EH (cell line): ENCODE measurements around the gene ADARB1.

Source experiments
- DNase-seq: peaks from one replicate; pipeline ENCODE4 v3.0.0-alpha.2; 2015; ENCODE audit warnings: low read depth

Gene ADARB1

DNA sequence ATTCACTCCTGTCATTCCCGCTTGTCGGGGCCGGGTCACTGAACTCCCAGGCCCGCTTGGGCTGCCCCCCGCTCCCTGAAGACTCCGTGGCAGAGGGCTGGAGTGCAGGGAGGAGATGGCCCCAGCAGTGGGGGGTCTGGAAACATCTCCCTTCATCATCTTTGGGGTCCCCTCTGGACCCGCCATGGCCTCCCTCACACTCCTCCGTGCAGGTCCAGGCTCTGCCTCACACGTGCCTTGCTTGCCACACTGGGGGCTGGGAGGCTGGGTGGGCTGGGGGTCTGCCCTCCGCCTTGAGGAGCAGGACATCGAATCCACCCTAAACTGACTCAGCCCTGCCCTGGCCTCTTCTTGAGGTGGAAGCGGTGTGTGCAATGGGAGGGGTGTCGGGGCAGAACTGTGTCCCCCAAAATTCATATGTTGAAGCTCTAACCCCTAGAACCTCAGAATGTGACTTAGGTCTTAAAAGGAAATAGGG, 178.1 kb downstream of the ADARB1 start:
- DNase-seq = no peak

DNA sequence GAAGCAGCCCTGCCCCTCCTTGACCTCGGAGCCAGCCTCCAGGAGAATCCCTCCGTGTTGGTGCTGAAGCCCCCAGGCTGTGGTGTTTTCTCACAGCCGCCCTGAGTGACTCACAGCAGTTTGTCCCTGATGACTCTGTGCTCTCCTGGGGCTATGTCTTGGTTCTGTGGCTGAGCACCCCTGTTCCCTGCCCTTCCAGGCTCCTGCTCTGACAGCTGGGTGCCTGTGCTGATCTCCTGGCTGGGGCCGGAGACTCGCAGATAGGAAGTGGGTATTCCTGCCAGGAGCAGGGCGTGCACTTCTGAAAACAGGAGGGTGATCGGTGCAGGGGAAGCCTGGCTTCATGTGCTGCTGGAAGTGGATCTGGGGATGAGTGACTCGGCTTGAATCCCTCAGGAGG, 178.8 kb downstream of the ADARB1 start:
- DNase-seq = peak; percentile 72

DNA sequence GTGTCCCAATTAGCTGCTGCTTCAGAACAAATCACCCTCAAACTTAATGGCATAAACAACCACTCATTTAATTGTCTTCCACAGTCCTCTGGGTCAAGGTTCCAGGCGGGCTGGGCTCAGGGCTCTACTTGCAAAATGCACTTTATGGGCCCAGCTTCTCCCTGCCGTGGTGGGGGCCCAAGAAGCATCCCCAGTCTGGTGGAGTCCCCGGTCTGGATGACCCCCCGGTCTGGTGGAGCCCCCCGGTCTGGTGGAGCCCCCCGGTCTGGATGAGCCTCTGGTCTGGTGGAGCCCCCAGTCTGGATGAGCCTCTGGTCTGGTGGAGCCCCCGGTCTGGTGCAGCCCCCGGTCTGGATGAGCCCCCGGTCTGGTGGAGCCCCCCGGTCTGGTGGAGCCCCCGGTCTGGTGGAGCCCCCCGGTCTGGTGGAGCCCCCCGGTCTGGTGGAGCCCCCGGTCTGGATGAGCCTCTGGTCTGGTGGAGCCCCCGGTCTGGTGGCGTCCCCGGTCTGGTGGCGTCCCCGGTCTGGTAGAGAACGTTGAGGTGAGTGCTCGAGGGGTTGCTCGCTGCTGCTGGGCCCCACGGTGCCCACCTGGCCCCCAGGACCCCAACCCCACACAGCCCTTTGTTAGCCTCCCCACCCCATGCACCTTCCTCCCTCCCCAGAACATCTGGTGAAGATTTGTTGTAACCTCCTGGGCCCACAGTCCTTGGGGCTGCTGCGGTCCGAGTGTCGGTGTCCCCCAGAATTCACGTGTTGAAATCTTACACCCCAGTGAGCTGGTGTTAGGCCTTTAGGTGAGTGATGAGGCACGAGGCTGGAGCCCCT, 179.5 kb downstream of the ADARB1 start:
- no peak for DNase-seq

GRCh38 chr21:45254460-45254930, 180.1 kb downstream of the ADARB1 start:
- no peak for DNase-seq

- no peak for DNase-seq
Observed at GRCh38 chr21:45255381-45256020, 181.1 kb downstream of the ADARB1 start.

- no peak for DNase-seq
Observed at GRCh38 chr21:45256021-45256911, 181.9 kb downstream of the ADARB1 start.

DNA sequence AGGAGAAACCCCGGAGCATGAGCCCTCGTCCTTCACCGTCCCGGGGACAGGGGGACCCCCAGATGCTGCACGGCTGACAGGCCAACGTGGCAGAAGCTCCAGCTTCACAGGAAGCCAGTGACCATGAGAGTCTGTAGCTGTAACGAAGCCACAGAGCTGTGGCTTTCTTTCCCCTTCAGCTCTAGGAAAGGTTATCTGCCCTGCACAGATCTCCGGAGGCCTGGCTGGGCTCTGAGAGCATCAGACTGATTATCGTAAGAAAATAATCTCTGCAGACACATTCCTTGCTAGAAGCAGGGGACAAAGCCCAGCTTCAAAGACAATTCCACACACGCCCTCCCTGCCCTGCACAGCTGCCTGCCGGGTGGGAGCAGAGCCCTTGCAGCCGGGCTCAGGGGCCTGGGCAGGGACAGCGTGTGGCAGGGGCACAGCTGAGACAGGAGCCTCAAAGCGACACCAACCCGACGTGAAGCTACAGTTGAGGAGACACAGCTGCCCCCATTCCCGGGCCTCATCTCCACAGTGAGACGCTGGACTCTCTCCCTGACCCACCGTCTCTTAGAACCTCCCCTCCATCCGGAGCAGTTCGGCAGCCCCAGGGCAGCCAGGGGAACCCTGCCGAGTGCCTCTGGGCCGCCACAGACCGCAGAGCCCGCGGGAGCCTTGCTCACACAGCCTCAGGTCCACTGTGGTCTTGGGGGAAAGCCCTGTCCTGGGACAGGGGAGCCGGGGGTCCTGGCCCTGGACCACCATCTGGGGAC, 182.7 kb downstream of the ADARB1 start:
- DNase-seq = peak; percentile 17

DNA sequence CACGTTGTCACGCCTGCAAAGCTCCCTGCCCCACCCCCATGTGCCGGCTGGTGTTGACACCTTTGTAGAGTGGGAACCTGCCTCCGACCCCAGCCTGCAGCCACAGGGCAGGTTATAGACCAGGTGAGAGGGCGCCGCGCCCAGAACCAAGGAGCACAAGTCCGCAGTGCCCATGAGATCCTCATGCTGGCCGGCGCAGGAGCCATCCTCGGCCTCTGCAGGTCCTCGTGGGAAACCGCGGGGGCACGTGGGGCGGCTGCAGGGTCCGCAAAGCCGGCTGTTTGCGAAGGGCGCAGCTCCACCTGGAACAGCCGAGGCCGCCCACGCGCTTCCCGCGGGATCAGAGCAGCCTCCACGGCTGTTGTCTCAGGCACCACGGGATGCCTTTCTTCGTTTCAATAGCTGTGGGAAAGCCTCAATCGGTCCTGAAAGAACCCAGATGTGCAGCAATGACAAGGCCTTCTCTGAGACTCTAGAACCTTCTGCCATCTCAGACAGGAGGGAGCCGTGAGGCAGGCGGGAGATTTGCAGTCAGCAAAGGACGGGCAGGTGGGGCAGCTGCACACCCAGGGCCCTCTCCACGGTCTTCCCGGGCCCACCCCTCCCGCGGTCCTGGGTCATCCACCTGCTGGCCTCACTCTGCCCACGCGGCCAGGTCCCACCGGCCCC, 183.4 kb downstream of the ADARB1 start:
- DNase-seq = no peak

GRCh38 chr21:45258466-45258865, 184.1 kb downstream of the ADARB1 start:
- DNase-seq = peak; percentile 38

DNA sequence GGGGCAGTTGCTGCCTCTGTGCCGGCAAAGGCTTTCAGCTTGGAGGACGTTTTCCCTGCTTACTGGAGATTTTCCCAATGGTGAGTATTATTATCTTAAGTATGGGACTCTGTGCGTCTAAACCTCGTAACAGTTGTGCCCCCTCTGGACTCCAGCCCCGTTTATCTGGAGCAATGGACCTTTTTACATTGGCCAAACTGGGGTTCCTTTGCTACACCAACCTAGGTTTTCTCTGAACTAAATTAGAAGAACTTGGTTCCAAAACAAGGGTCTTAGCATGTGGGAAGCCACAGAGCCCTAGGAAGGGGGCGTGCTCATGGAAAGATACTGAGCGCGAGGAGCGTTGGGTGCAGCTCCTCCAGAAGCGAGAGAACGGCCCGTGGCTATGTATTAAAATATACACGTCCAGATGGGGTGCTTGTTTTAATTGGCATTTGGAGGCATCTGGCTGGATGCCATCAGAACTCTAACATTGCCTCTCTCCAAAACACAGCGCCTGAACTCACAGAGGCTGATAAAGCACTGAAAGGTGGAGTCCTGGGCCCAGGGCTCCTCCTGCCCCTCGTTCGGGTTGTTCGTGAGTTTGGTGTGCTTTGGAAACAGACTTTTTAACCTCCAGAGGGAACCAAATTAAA, 184.9 kb downstream of the ADARB1 start:
- no peak for DNase-seq

- DNase-seq = no peak
Observed at GRCh38 chr21:45260191-45260825, 185.9 kb downstream of the ADARB1 start.

GRCh38 chr21:45261093-45261492, 186.7 kb downstream of the ADARB1 start:
- DNase-seq = no peak

DNA sequence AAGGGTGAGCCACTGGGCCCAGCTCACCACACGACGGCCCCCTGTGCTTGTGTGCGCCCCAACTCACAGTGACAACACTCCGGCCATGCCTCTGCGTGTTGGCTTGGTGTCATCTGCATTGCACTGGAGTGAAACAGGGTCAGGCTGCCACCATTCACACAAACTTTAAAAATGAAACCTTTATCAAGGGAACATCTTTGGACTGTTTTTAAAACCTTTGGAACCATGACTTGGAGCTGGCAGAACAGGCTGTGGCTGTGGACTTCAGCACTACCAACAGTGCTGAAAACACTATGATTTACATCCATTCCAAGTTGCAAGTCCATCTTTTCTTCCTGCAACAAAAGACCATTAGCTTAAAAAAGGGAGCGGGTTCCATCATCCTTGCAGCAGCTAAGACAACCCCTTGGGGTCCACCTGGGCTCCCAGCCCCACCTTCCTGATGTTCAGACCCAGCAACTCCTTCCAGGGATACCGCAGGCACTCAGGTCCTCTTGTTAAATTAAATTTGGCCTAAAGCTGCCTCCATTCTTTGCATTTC, 187.7 kb downstream of the ADARB1 start:
- DNase-seq = no peak

DNA sequence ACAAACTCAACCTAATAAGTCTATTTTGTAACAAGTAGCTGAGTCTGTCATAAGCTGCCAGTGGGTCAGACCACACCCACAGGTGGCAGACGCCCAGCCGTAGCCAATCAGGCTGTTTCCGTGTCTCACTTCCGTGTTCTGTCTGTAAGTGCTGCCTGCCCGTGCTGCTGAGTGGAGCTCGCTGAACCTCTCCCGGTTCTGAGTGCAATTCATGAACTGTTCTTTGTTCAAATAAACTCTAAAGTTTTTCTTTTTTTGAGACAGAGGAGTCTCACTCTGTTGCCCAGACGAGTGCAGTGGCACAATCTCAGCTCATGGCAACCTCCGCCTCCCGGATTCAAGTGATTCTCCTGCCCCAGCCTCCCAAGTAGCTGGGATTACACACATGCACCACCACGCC, 188.2 kb downstream of the ADARB1 start:
- no peak for DNase-seq

DNA sequence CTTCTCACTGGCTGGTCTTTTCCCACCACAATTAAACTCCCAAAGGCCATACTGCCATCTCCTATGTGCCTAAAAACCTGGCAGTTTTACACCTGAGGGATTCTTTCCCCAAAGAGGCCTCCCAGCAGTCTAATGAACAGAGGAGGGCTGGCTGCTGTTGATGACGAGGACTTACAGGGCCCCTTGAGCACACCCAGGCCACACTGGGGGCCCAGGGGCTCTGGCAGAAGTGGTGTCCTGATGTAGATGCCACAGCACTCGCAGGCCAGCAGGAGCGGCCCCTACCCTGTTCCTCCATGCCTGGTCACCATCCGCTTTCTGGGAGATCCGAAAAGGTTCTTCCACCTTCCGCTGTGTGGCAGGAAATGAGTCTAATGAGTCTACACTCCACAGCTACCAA, 189.2 kb downstream of the ADARB1 start:
- DNase-seq = no peak

DNA sequence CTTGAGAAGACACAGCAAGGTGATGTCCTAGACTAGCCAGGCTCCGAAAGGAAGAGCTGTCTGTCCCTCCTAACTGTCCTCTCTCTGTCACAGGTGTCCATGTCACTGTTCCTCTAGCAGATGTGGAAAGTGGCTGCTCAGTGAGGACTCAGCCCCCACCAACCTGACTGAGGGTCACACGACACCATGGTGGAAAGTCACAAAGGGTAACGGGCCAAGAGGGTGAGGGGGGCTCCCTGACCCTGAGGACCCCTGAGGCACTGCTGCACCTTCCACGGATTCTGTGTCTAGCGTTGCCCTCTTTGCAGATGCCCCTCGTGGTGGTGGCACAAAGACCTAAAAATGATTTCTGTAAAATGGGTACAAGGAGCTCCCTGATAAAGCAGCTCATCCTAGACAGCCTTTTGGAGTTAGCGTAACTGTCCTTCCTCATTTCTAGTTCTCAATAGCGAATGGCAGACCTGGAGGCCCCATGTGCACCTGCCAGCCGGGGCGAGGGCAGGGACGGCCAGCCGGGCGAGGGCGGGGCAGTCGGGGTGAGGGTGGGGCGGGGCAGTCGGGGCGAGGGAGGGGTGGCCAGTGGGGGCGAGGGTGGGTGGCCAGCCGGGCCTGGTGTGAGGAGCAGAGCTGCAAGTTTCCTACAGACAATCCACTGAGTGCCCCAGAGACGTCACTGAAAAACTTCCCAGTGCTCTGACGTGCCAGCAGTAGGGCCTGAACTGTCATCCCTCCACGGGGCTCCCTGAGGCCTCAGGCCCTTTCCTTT, 189.9 kb downstream of the ADARB1 start:
- DNase-seq = no peak

DNA sequence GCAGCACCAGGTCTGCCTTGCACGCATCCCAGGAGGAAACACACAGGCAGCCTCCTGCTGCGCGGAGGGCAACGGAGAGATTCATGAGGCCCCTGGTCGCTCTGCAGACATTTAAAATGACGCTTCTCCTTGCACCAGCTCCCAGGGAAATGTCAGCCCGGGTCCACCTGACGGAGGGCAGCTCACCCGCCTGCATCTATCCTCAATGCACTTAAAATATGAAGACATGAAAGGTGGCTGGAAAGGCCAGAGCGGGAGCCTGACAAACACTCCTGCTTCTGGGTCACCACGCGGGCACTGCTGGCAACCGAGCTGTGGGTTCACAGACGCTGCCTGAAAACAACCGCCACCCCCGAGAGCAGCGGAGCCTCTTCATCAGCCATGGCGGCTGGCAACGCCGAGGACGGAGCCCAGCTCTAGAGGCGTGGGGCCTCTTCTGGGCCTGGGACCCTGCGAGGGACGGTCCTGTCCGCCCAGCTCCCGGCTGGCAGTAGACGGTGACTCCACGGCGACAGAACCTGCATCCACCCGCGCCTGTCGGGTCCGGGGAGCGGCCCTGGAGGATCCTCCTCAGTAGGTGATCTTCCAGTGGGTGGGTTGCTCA, 190.6 kb downstream of the ADARB1 start:
- DNase-seq = no peak

GRCh38 chr21:45265721-45266517, 191.5 kb downstream of the ADARB1 start:
- DNase-seq = no peak
